ENCODE results near the gene PRKACG.
"Not testable (repeated sequence)": the region's sequence is repeated elsewhere in the genome, so short reads cannot be mapped to it uniquely, and the experiment has no call there.

Gene PRKACG

GRCh38 chr9:69014013-69014412 is at the start of gene PRKACG:
Gene PRKACG, minus strand, starts transcription at chr9:69014113. Its CDS starts 21 bp downstream, at chr9:69014092.
- DNase-seq (ENCODE audit: low read depth): no peak

GRCh38 chr9:69062195-69062594 is 48.3 kb upstream of the PRKACG start:
- DNase-seq (ENCODE audit: low read depth): no peak

- DNase-seq (ENCODE audit: low read depth): no peak
These were observed 46.9 kb upstream of the PRKACG start for GRCh38 chr9:69060766-69061165.

- DNase-seq (ENCODE audit: low read depth): no peak
These were observed 44.2 kb upstream of the PRKACG start for GRCh38 chr9:69058101-69058500.

GRCh38 chr9:69056191-69056815 is 42.4 kb upstream of the PRKACG start:
- DNase-seq (ENCODE audit: low read depth): no peak

GRCh38 chr9:69054989-69055388 is 41.1 kb upstream of the PRKACG start:
- DNase-seq (ENCODE audit: low read depth): no peak

GRCh38 chr9:69050936-69051335 is 37.0 kb upstream of the PRKACG start:
- DNase-seq (ENCODE audit: low read depth): not testable (repeated sequence)

- no peak for DNase-seq (ENCODE audit: low read depth)
These were observed 35.2 kb upstream of the PRKACG start for GRCh38 chr9:69049094-69049493.

GRCh38 chr9:69047371-69047770 is 33.5 kb upstream of the PRKACG start:
- no peak for DNase-seq (ENCODE audit: low read depth)

- DNase-seq (ENCODE audit: low read depth): no peak
These were observed 32.8 kb upstream of the PRKACG start for GRCh38 chr9:69046723-69047122.

- no peak for DNase-seq (ENCODE audit: low read depth)
These were observed 31.9 kb upstream of the PRKACG start for GRCh38 chr9:69045821-69046220.

GRCh38 chr9:69044240-69045219 is 30.6 kb upstream of the PRKACG start:
- DNase-seq (ENCODE audit: low read depth): peak; percentile 18

GRCh38 chr9:69040646-69041045 is 26.7 kb upstream of the PRKACG start:
- no peak for DNase-seq (ENCODE audit: low read depth)

- no peak for DNase-seq (ENCODE audit: low read depth)
These were observed 22.9 kb upstream of the PRKACG start for GRCh38 chr9:69036799-69037198.

- no peak for DNase-seq (ENCODE audit: low read depth)
These were observed 22.4 kb upstream of the PRKACG start for GRCh38 chr9:69036309-69036708.

- DNase-seq (ENCODE audit: low read depth): peak; percentile 52
These were observed 21.8 kb upstream of the PRKACG start, which contains the start of gene FXN for GRCh38 chr9:69035438-69036308. Gene FXN, plus strand, starts transcription at chr9:69035752. Its CDS starts 31 bp downstream, at chr9:69035783.

GRCh38 chr9:69034071-69034470 is 20.2 kb upstream of the PRKACG start:
- no peak for DNase-seq (ENCODE audit: low read depth)

GRCh38 chr9:69030851-69031645 is 17.1 kb upstream of the PRKACG start:
- DNase-seq (ENCODE audit: low read depth): no peak

- no peak for DNase-seq (ENCODE audit: low read depth)
These were observed 15.6 kb upstream of the PRKACG start for GRCh38 chr9:69029535-69029934.

GRCh38 chr9:69028754-69029153 is 14.8 kb upstream of the PRKACG start:
- DNase-seq (ENCODE audit: low read depth): no peak
